Measurements from ENCODE around the gene EPAS1. TPM values are rescaled to one million over a fixed set of nuclear protein-coding genes. Genes with fewer than 3 reads are reported as not detected.

Gene EPAS1
- total and polyA plus RNA-seq, 4 donors = 26.2 to 193 (median 61.1) TPM

- Histone ChIP-seq H3K27me3 (ENCODE audit: control insufficient read depth in 4 of 4, insufficient read depth in 4 of 4, low read length in 3 of 4) (no peaks in the 10 kb centered on the region), H3K9ac (ENCODE audit: low read depth in 1 of 2, low read length in 2 of 2) (no peak overlapping the region), H3K36me3 (ENCODE audit: control insufficient read depth in 4 of 4, insufficient read depth in 3 of 4, low read depth in 1 of 4, low read length in 3 of 4) (no peaks in the 10 kb centered on the region), H3K9me3 (ENCODE audit: control insufficient read depth in 4 of 4, low read length in 3 of 4) (no peaks in the 10 kb centered on the region), H3K4me3 (ENCODE audit: low read depth in 1 of 3, low read length in 3 of 3) (peak overlapping the region in 1 of 3 donors; percentile 9), H3K27ac (ENCODE audit: low read depth in 1 of 2, low read length in 2 of 2) (peak overlapping the region; percentile 57 to 76), H3K4me1 (ENCODE audit: control insufficient read depth in 4 of 4, insufficient read depth in 4 of 4, low read length in 3 of 4) (peaks cover 0 to 24% (median 18%) of the 10 kb centered on the region in 4 donors)
- no peak for DNase-seq (ENCODE audit: low spot score)
- TF ChIP-seq EGR1 (IDR thresholded peaks at IDR 0.05; ENCODE audit: low read depth in 2 of 2) (peak in 1 of 2 donors; percentile 28), TAF1 (conservative IDR thresholded peaks at IDR 0.05) (peak; percentile 5), HNF4G (IDR thresholded peaks at IDR 0.05) (no peak), GABPA (IDR thresholded peaks at IDR 0.05 in 1 of 2, conservative IDR thresholded peaks at IDR 0.05 in 1 of 2) (peak in 1 of 2 donors; percentile 7)
- WGBS = 12% methylated on average over 1 of the region's 1 CpG
Measured at GRCh38 chr2:46259777-46260168, 37.4 kb upstream of the EPAS1 start.

- 30% methylated on average over 4 of the region's 4 CpGs for WGBS
- peaks cover 0 to 24% (median 18%) of the 10 kb centered on the region in 4 donors for H3K4me1 ChIP-seq (ENCODE audit: control insufficient read depth in 4 of 4, insufficient read depth in 4 of 4, low read length in 3 of 4)
- TF ChIP-seq FOXA1 (IDR thresholded peaks at IDR 0.05) (no peak), REST (IDR thresholded peaks at IDR 0.05) (no peak), JUND (IDR thresholded peaks at IDR 0.05) (peak; percentile 19 to 28), YY1 (IDR thresholded peaks at IDR 0.05) (no peak), HNF4A (conservative IDR thresholded peaks at IDR 0.05) (peak; percentile 61 to 64), SP1 (IDR thresholded peaks at IDR 0.05) (peak; percentile 43), ATF3 (IDR thresholded peaks at IDR 0.05) (peak; percentile 26), GABPA (IDR thresholded peaks at IDR 0.05 in 1 of 2, conservative IDR thresholded peaks at IDR 0.05 in 1 of 2) (no peak), FOXA2 (IDR thresholded peaks at IDR 0.05) (no peak), RXRA (IDR thresholded peaks at IDR 0.05) (peak; percentile 17 to 59), TAF1 (conservative IDR thresholded peaks at IDR 0.05) (no peak), CTCF (IDR thresholded peaks at IDR 0.05; ENCODE audit: low read depth, low read length, missing input control) (no peak), ZBTB33 (IDR thresholded peaks at IDR 0.05) (no peak), EGR1 (IDR thresholded peaks at IDR 0.05; ENCODE audit: low read depth in 2 of 2) (no peak), NR2F2 (IDR thresholded peaks at IDR 0.05) (no peak), RAD21 (IDR thresholded peaks at IDR 0.05) (peak; percentile 20 to 36), MAX (IDR thresholded peaks at IDR 0.05) (no peak), HNF4G (IDR thresholded peaks at IDR 0.05) (no peak)
- H3K9ac ChIP-seq (ENCODE audit: low read depth in 1 of 2, low read length in 2 of 2) = no peak overlapping the region
- H3K27ac ChIP-seq (ENCODE audit: low read depth in 1 of 2, low read length in 2 of 2) = peak overlapping the region; percentile 57 to 76
- no peak overlapping the region for H3K4me3 ChIP-seq (ENCODE audit: low read depth in 1 of 3, low read length in 3 of 3)
- no peaks in the 10 kb centered on the region for H3K27me3 ChIP-seq (ENCODE audit: control insufficient read depth in 4 of 4, insufficient read depth in 4 of 4, low read length in 3 of 4)
- H3K9me3 ChIP-seq (ENCODE audit: control insufficient read depth in 4 of 4, low read length in 3 of 4) = no peaks in the 10 kb centered on the region
- no peaks in the 10 kb centered on the region for H3K36me3 ChIP-seq (ENCODE audit: control insufficient read depth in 4 of 4, insufficient read depth in 3 of 4, low read depth in 1 of 4, low read length in 3 of 4)
- DNase-seq (ENCODE audit: low spot score) = no peak
Measured at GRCh38 chr2:46260305-46260704, 36.9 kb upstream of the EPAS1 start.

All from liver (tissue), 9 donors.